IMR-90 (cell line): Measurements from ENCODE around the gene XRN2. TPM values are rescaled to one million over a fixed set of nuclear protein-coding genes. Genes with fewer than 3 reads are reported as not detected.
A peak's percentile ranks its signal among the peaks of the same experiment; 100 is the strongest.

Experiments
- ATAC-seq: fragments of 200-7000 bp; cut with Tn5 transposase; 2 replicates; pipeline ENCODE4 v1.9.1; 2020; ENCODE audit warnings: low read depth, mild to moderate bottlenecking, moderate library complexity
- BruUV-seq: library from RNA; stranded (reverse); fragments of 400-500 nt; replicated peaks from 2 replicates; lab custom pipeline; 2021; lab: Mats Ljungman, UMichigan
- CTCF ChIA-PET: fragments of 300-600 bp; formaldehyde crosslinking; extraction: SDS; loops from one replicate; lab custom pipeline; 2021; ENCODE audit warnings: antibody characterized with exemption; lab: Yijun Ruan, JAX
- POLR2A ChIA-PET: fragments of 300-600 bp; sonication (Branson Sonifier 250); formaldehyde crosslinking; loops from one replicate; lab custom pipeline; 2022; ENCODE audit warnings: antibody characterized with exemption; ENCODE audit not compliant: unreplicated experiment; lab: Charles Lee
- DNase-seq: peaks from one replicate; pipeline ENCODE4 v3.0.0; 2013
- H2AFZ ChIP-seq: replicated peaks from 2 replicates; pipeline ENCODE3; 2013; ENCODE audit warnings: low read length, mild to moderate bottlenecking; ENCODE audit not compliant: poor library complexity
- H2AK5ac ChIP-seq: 2 replicates; pipeline ENCODE4 v1.6.1; 2013; ENCODE audit warnings: low read depth, low read length, inconsistent platforms
- H2AK9ac ChIP-seq: replicated peaks from 2 replicates; pipeline ENCODE3; 2013; ENCODE audit warnings: mild to moderate bottlenecking, low read depth, low read length, moderate library complexity; ENCODE audit not compliant: poor library complexity
- H2BK120ac ChIP-seq: 2 replicates; pipeline ENCODE4 v1.6.1; 2013; ENCODE audit warnings: low read depth, low read length, inconsistent platforms
- H2BK15ac ChIP-seq: 3 replicates; pipeline ENCODE4 v1.6.1; 2013; ENCODE audit warnings: low read depth, low read length, inconsistent platforms
- H2BK20ac ChIP-seq: 2 replicates; pipeline ENCODE4 v1.6.1; 2013; ENCODE audit warnings: low read depth, mild to moderate bottlenecking, inconsistent platforms, low read length, moderate library complexity
- H2BK5ac ChIP-seq: 2 replicates; pipeline ENCODE4 v1.6.1; 2013; ENCODE audit warnings: mild to moderate bottlenecking, low read depth, low read length, inconsistent platforms; ENCODE audit not compliant: poor library complexity, severe bottlenecking
- H3K14ac ChIP-seq: replicated peaks from 2 replicates; pipeline ENCODE4 v1.6.1; 2013; ENCODE audit warnings: low read depth, low read length, inconsistent platforms
- H3K18ac ChIP-seq: 2 replicates; pipeline ENCODE4 v1.6.1; 2013; ENCODE audit warnings: low read depth, low read length, control low read depth
- H3K23ac ChIP-seq: 2 replicates; pipeline ENCODE4 v1.6.1; 2013; ENCODE audit warnings: low read depth, low read length, inconsistent platforms
- H3K27ac ChIP-seq: 2 replicates; pipeline ENCODE4 v1.5.1; 2013; ENCODE audit warnings: mild to moderate bottlenecking, control low read depth, low read length; ENCODE audit not compliant: insufficient read depth
- H3K27me3 ChIP-seq: 2 replicates; pipeline ENCODE4 v1.6.1; 2013; ENCODE audit warnings: low read length; ENCODE audit not compliant: control insufficient read depth, insufficient read depth
- H3K36me3 ChIP-seq: 2 replicates; pipeline ENCODE4 v1.6.1; 2013; ENCODE audit warnings: low read length, mixed read lengths; ENCODE audit not compliant: control insufficient read depth, insufficient read depth
- H3K4ac ChIP-seq: 2 replicates; pipeline ENCODE4 v1.6.1; 2013; ENCODE audit warnings: low read depth, low read length, inconsistent platforms
- H3K4me1 ChIP-seq: 2 replicates; pipeline ENCODE4 v1.6.1; 2013; ENCODE audit warnings: low read length, mixed read lengths; ENCODE audit not compliant: control insufficient read depth, insufficient read depth
- H3K4me2 ChIP-seq: 2 replicates; pipeline ENCODE4 v1.6.1; 2013; ENCODE audit warnings: low read depth, mild to moderate bottlenecking, control low read depth, low read length, moderate library complexity
- H3K4me3 ChIP-seq: 2 replicates; pipeline ENCODE4 v1.5.1; 2013; ENCODE audit warnings: low read depth, mild to moderate bottlenecking, control low read depth, low read length, moderate library complexity; ENCODE audit not compliant: insufficient read depth
- H3K56ac ChIP-seq: 2 replicates; pipeline ENCODE4 v1.6.1; 2013; ENCODE audit warnings: low read length, inconsistent platforms; ENCODE audit not compliant: insufficient read depth; ENCODE audit errors: extremely low read depth
- H3K79me1 ChIP-seq, 2 experiments: 2 replicates each; pipeline ENCODE4 v1.6.1; 2013; ENCODE audit warnings: low read length in 2 of 2, inconsistent platforms in 1 of 2, low read depth in 1 of 2
- H3K9ac ChIP-seq: 2 replicates; pipeline ENCODE4 v1.6.1; 2013; ENCODE audit warnings: low read depth, low read length, control low read depth
- H3K9me1 ChIP-seq: 2 replicates; pipeline ENCODE4 v1.6.1; 2013; ENCODE audit warnings: low read length, inconsistent platforms; ENCODE audit not compliant: insufficient read depth
- H3K9me3 ChIP-seq: 2 replicates; pipeline ENCODE4 v1.6.1; 2013; ENCODE audit warnings: low read length; ENCODE audit not compliant: control insufficient read depth, insufficient read depth
- H4K20me1 ChIP-seq: 2 replicates; pipeline ENCODE4 v1.6.1; 2013; ENCODE audit warnings: low read length, inconsistent platforms; ENCODE audit not compliant: insufficient read depth
- H4K5ac ChIP-seq: 2 replicates; pipeline ENCODE4 v1.6.1; 2013; ENCODE audit warnings: mild to moderate bottlenecking, low read depth, low read length, control low read depth
- H4K8ac ChIP-seq, 2 experiments: 2 replicates each; pipeline ENCODE4 v1.6.1; 2013; ENCODE audit warnings: low read depth in 2 of 2, low read length in 2 of 2, control low read depth in 1 of 2, inconsistent platforms in 1 of 2
- H4K91ac ChIP-seq: 2 replicates; pipeline ENCODE4 v1.6.1; 2013; ENCODE audit warnings: low read depth, low read length, inconsistent platforms; ENCODE audit not compliant: insufficient read depth
- BHLHE40 ChIP-seq: fragments of 150-350 bp; IDR thresholded peaks from 2 replicates; pipeline ENCODE4 v1.6.1; 2016; ENCODE audit warnings: mild to moderate bottlenecking, low read depth, low read length
- CEBPB ChIP-seq: IDR thresholded peaks from 2 replicates; pipeline ENCODE4 v1.6.1; 2012; ENCODE audit warnings: low read depth, low read length, improper control_type of control experiment
- CHD1 ChIP-seq: IDR thresholded peaks from 2 replicates; pipeline ENCODE4 v1.6.1; 2012; ENCODE audit warnings: low read depth, low read length, improper control_type of control experiment
- CTCF ChIP-seq: conservative IDR thresholded peaks from 2 replicates; pipeline ENCODE4 v1.5.1; 2012; ENCODE audit warnings: mild to moderate bottlenecking, low read depth, low read length, improper control_type of control experiment
- ELK1 ChIP-seq: fragments of 150-350 bp; IDR thresholded peaks from 2 replicates; pipeline ENCODE4 v1.6.1; 2016; ENCODE audit warnings: low read depth, mild to moderate bottlenecking, low read length, moderate library complexity, borderline replicate concordance
- FOS ChIP-seq: fragments of 150-350 bp; IDR thresholded peaks from 2 replicates; pipeline ENCODE4 v1.6.1; 2016; ENCODE audit warnings: low read depth, low read length
- MAFK ChIP-seq: IDR thresholded peaks from 2 replicates; pipeline ENCODE4 v1.6.1; 2012; ENCODE audit warnings: low read depth, low read length, improper control_type of control experiment
- MAZ ChIP-seq: IDR thresholded peaks from 2 replicates; pipeline ENCODE4 v1.6.1; 2012; ENCODE audit warnings: low read depth, mild to moderate bottlenecking, low read length, improper control_type of control experiment, moderate library complexity, borderline replicate concordance
- NFE2L2 ChIP-seq: fragments of 150-350 bp; IDR thresholded peaks from 2 replicates; pipeline ENCODE4 v1.6.1; 2016; ENCODE audit warnings: low read depth, mild to moderate bottlenecking, low read length
- POLR2A ChIP-seq: IDR thresholded peaks from 2 replicates; pipeline ENCODE4 v1.6.1; 2012; ENCODE audit warnings: mild to moderate bottlenecking, low read depth, low read length
- RAD21 ChIP-seq: IDR thresholded peaks from 2 replicates; pipeline ENCODE4 v1.6.1; 2012; ENCODE audit warnings: low read length, improper control_type of control experiment
- RFX5 ChIP-seq: IDR thresholded peaks from 2 replicates; pipeline ENCODE4 v1.8.0; 2012; ENCODE audit warnings: low read depth, mild to moderate bottlenecking, low read length, moderate library complexity
- SMC3 ChIP-seq: fragments of 150-350 bp; IDR thresholded peaks from 2 replicates; pipeline ENCODE4 v1.6.1; 2016; ENCODE audit warnings: low read depth, mild to moderate bottlenecking, antibody characterized with exemption, low read length, moderate library complexity
- USF2 ChIP-seq: fragments of 150-350 bp; IDR thresholded peaks from 2 replicates; pipeline ENCODE4 v1.6.1; 2017; ENCODE audit warnings: mild to moderate bottlenecking, antibody characterized with exemption, low read length, low read depth
- WGBS, 2 experiments: methylation state at CpG; one replicate each; pipeline versions ENCODE4 v1.1.5 to v1.1.7; 2013; ENCODE audit warnings: missing lambda C conversion rate in 2 of 2; ENCODE audit not compliant: insufficient read length in 1 of 2; ENCODE audit errors: extremely low coverage in 2 of 2; 5-methylcytosine and 5-hydroxymethylcytosine counted together
- dilution Hi-C: fragments of 300-500 bp; cut with HindIII; formaldehyde crosslinking; loops from one replicate; pipeline ENCODE4 v1.14.3; 2018; ENCODE audit warnings: low sequenced_read_pairs; ENCODE audit not compliant: unreplicated experiment
- in situ Hi-C: fragments of 300-500 bp; cut with MboI; formaldehyde crosslinking; loops from 3 replicates; pipeline ENCODE4 v1.14.3; 2019; ENCODE audit warnings: low sequenced_read_pairs, inconsistent platforms, mixed read lengths
- intact Hi-C: fragments of 100-400 bp; cut with micrococcal nuclease; formaldehyde crosslinking; loops from 2 replicates; pipeline ENCODE4 v1.10.0; 2022
- polyA plus RNA-seq, 3 experiments: library from polyadenylated mRNA; depleted of rRNA; stranded (reverse); fragments of >200 nt; gene quantifications; 2 replicates each; pipeline ENCODE4 v1.2.3, GENCODE V29; 2012; ENCODE audit warnings: low replicate concordance in 1 of 3
- total RNA-seq: library from RNA; depleted of rRNA; stranded (reverse); fragments of >200 nt; gene quantifications from 2 replicates; pipeline ENCODE4 v1.2.3, GENCODE V29; 2012

XRN2 gene
- total and polyA plus RNA-seq, 2 of the 4 experiments (the other 2 are of a cell fraction) = 58.1 to 70.8 TPM

- H2AFZ ChIP-seq = peak overlapping the region; percentile 61
- no peaks in the 10 kb centered on the region for H3K9me1 ChIP-seq
- ATAC-seq = no peak
- no peak overlapping the region; the same call in 1 of the 2 replicates for H3K4me2 ChIP-seq
- no peak overlapping the region; the same call in 1 of the 2 replicates for H3K23ac ChIP-seq
- ChIA-PET POLR2A (no interaction called here), CTCF (no interaction called here)
- no peak overlapping the region for H2AK5ac ChIP-seq
- peaks cover 2% of the 10 kb centered on the region; the same call in 1 of the 2 replicates for H3K36me3 ChIP-seq
- in situ Hi-C loops = no loop called here
- H2AK9ac ChIP-seq = no peak overlapping the region
- no peak overlapping the region for H4K91ac ChIP-seq
- H4K20me1 ChIP-seq = no peaks in the 10 kb centered on the region
- no peak overlapping the region for H2BK5ac ChIP-seq
- no peak overlapping the region for H3K4ac ChIP-seq
- H3K79me1 ChIP-seq = no peaks in the 10 kb centered on the region
- no peak for DNase-seq
- no peak overlapping the region for H3K18ac ChIP-seq
- H3K4me1 ChIP-seq = peaks cover 2% of the 10 kb centered on the region; the same call in 1 of the 2 replicates
- BruUV-seq = no TSS peak
- no peak overlapping the region for H2BK120ac ChIP-seq
- H4K5ac ChIP-seq = no peak overlapping the region
- no peak overlapping the region for H3K56ac ChIP-seq
- H3K27me3 ChIP-seq = peaks cover 79% of the 10 kb centered on the region
- no peak overlapping the region for H4K8ac ChIP-seq
- H3K9me3 ChIP-seq = peaks cover 18% of the 10 kb centered on the region
- TF ChIP-seq RFX5 (no peak), RAD21 (no peak), SMC3 (no peak), MAZ (no peak), CHD1 (no peak), ELK1 (no peak), MAFK (no peak), FOS (no peak), POLR2A (no peak), BHLHE40 (no peak), NFE2L2 (no peak), CEBPB (no peak), USF2 (no peak), CTCF (no peak)
- WGBS, 2 experiments = no CpG with 5 or more reads among the region's 6 CpGs
- H3K9ac ChIP-seq = no peak overlapping the region
- dilution Hi-C loops = no loop called here
- H2BK20ac ChIP-seq = no peak overlapping the region
- intact Hi-C loops = loop anchor here (10.0 kb wide), 1 partner anchor 160 kb away; no protein-coding TSS in a partner anchor
- no peak overlapping the region for H3K14ac ChIP-seq
- H3K27ac ChIP-seq = no peak overlapping the region
- no peak overlapping the region for H3K4me3 ChIP-seq
- H2BK15ac ChIP-seq = no peak overlapping the region
Observed at GRCh38 chr20:21395051-21395665, 92.0 kb downstream of the XRN2 start.
